22Rv1 (cell line): ENCODE measurements around the gene GVQW3.

Experiments used
- CTCF ChIP-seq: fragments of 450-650 bp; IDR thresholded peaks from 2 replicates; pipeline ENCODE4 v1.5.1; 2017; ENCODE audit warnings: mild to moderate bottlenecking
- ZFX ChIP-seq: fragments of 450-650 bp; IDR thresholded peaks from 2 replicates; pipeline ENCODE4 v1.6.1; 2017; ENCODE audit warnings: antibody characterized with exemption, borderline replicate concordance

GRCh38 chr11:76419896-76420295, 38.8 kb downstream of the GVQW3 start:
- TF ChIP-seq CTCF (peak; percentile 80), ZFX (no peak)
